ENCODE measurements around the gene SMARCC1. TPM values are rescaled to one million over a fixed set of nuclear protein-coding genes. Genes with fewer than 3 reads are reported as not detected.

The SMARCC1 gene
- total RNA-seq, 1 experiment from 2014 or later = 84.2 TPM

DNA sequence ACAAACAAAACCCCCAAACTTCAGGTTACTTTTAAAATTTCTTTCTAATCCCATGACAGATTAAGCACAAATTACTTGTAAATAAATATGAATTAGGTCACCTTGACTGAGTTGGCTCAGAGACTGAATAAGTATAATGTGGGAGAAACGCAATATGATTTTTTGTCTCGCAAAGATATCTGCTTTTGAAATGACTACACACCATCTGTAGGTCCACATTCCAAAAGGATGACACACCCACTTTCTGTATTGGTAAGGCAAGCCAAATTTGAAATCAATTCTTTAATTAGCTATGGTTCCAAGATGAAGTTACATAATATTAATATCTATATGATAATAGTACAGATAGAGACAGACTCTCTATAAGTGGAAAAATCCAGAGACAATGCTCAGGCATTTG, 136.1 kb downstream of the SMARCC1 start:
- no peaks in the 10 kb centered on the region for H3K4me1 ChIP-seq (ENCODE audit: control insufficient read depth, insufficient read depth, low read length)
- no peak overlapping the region for H3K27ac ChIP-seq (ENCODE audit: low read length)
- intact Hi-C loops (cut with micrococcal nuclease; ENCODE audit: unreplicated experiment) = no loop called here
- no peak for ATAC-seq
- no peaks in the 10 kb centered on the region for H3K27me3 ChIP-seq (ENCODE audit: control insufficient read depth, insufficient read depth, low read length)
- H3K9me3 ChIP-seq (ENCODE audit: control insufficient read depth, insufficient read depth, low read depth, low read length) = no peaks in the 10 kb centered on the region
- POLR2A ChIA-PET = no interaction called here
- in situ Hi-C loops (cut with HindIII; ENCODE audit: low pct_unique_long_range_greater_than_20kb, low sequenced_read_pairs) = no loop called here
- BruUV-seq (replicated peaks) = no TSS peak
- no peak for DNase-seq (ENCODE audit: low read depth, low spot score)
- H3K4me3 ChIP-seq (ENCODE audit: low read depth in 2 of 2, low read length in 2 of 2) = no peak overlapping the region
- CTCF ChIA-PET = no interaction called here
- TF ChIP-seq TCF7L2 (IDR thresholded peaks at IDR 0.05; ENCODE audit: low read depth, low read length) (no peak), POLR2AphosphoS5 (IDR thresholded peaks at IDR 0.05; ENCODE audit: low read depth, low read length) (no peak), SIN3A (IDR thresholded peaks at IDR 0.05; ENCODE audit: borderline replicate concordance, insufficient read depth, low read depth, low read length) (no peak)
- TF ChIP-seq, protein P1, sequence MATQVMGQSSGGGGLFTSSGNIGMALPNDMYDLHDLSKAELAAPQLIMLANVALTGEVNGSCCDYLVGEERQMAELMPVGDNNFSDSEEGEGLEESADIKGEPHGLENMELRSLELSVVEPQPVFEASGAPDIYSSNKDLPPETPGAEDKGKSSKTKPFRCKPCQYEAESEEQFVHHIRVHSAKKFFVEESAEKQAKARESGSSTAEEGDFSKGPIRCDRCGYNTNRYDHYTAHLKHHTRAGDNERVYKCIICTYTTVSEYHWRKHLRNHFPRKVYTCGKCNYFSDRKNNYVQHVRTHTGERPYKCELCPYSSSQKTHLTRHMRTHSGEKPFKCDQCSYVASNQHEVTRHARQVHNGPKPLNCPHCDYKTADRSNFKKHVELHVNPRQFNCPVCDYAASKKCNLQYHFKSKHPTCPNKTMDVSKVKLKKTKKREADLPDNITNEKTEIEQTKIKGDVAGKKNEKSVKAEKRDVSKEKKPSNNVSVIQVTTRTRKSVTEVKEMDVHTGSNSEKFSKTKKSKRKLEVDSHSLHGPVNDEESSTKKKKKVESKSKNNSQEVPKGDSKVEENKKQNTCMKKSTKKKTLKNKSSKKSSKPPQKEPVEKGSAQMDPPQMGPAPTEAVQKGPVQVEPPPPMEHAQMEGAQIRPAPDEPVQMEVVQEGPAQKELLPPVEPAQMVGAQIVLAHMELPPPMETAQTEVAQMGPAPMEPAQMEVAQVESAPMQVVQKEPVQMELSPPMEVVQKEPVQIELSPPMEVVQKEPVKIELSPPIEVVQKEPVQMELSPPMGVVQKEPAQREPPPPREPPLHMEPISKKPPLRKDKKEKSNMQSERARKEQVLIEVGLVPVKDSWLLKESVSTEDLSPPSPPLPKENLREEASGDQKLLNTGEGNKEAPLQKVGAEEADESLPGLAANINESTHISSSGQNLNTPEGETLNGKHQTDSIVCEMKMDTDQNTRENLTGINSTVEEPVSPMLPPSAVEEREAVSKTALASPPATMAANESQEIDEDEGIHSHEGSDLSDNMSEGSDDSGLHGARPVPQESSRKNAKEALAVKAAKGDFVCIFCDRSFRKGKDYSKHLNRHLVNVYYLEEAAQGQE (IDR thresholded peaks at IDR 0.05; ENCODE audit: insufficient read depth in 1 of 2, low read depth in 2 of 2, low read length in 1 of 2) = no peak
- TF ChIP-seq, protein P2, sequence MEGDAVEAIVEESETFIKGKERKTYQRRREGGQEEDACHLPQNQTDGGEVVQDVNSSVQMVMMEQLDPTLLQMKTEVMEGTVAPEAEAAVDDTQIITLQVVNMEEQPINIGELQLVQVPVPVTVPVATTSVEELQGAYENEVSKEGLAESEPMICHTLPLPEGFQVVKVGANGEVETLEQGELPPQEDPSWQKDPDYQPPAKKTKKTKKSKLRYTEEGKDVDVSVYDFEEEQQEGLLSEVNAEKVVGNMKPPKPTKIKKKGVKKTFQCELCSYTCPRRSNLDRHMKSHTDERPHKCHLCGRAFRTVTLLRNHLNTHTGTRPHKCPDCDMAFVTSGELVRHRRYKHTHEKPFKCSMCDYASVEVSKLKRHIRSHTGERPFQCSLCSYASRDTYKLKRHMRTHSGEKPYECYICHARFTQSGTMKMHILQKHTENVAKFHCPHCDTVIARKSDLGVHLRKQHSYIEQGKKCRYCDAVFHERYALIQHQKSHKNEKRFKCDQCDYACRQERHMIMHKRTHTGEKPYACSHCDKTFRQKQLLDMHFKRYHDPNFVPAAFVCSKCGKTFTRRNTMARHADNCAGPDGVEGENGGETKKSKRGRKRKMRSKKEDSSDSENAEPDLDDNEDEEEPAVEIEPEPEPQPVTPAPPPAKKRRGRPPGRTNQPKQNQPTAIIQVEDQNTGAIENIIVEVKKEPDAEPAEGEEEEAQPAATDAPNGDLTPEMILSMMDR (IDR thresholded peaks at IDR 0.05) = no peak
- no peaks in the 10 kb centered on the region; the same call in 1 of the 2 replicates for H3K36me3 ChIP-seq (ENCODE audit: control insufficient read depth, insufficient read depth, low read length)

DNA sequence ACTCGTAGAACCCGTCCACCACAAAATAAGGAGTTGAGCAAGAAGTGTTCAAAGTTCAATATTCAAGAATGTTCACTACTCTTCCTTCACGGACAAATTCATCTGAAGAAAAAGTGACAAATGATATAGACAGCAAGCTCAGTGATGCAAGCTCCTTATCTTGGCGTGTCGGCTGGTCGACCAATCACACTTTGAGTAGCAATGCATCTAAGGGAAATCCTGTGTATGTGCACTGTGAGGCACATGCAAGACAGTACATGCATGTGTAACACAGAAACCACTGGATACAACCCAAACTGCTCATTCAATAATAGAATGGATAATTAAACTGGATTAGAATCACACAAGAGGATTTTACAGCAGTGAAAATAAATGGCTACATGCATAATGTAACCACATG, 138.6 kb downstream of the SMARCC1 start:
- TF ChIP-seq, protein P2 (IDR thresholded peaks at IDR 0.05) = no peak
- TF ChIP-seq POLR2AphosphoS5 (IDR thresholded peaks at IDR 0.05; ENCODE audit: low read depth, low read length) (no peak), SIN3A (IDR thresholded peaks at IDR 0.05; ENCODE audit: borderline replicate concordance, insufficient read depth, low read depth, low read length) (no peak), TCF7L2 (IDR thresholded peaks at IDR 0.05; ENCODE audit: low read depth, low read length) (no peak)
- TF ChIP-seq, protein P1 (IDR thresholded peaks at IDR 0.05; ENCODE audit: insufficient read depth in 1 of 2, low read depth in 2 of 2, low read length in 1 of 2) = no peak
- intact Hi-C loops (cut with micrococcal nuclease; ENCODE audit: unreplicated experiment) (no loop called here), in situ Hi-C loops (cut with HindIII; ENCODE audit: low pct_unique_long_range_greater_than_20kb, low sequenced_read_pairs) (no loop called here)
- H3K4me1 ChIP-seq (ENCODE audit: control insufficient read depth, insufficient read depth, low read length) = no peaks in the 10 kb centered on the region
- ChIA-PET CTCF (no interaction called here), POLR2A (no interaction called here)
- no peak overlapping the region for H3K4me3 ChIP-seq (ENCODE audit: low read depth in 2 of 2, low read length in 2 of 2)
- BruUV-seq (replicated peaks) = no TSS peak
- DNase-seq (ENCODE audit: low read depth, low spot score) (no peak), ATAC-seq (no peak)
- no peaks in the 10 kb centered on the region for H3K27me3 ChIP-seq (ENCODE audit: control insufficient read depth, insufficient read depth, low read length)
- peaks cover 2% of the 10 kb centered on the region; the same call in 1 of the 2 replicates for H3K36me3 ChIP-seq (ENCODE audit: control insufficient read depth, insufficient read depth, low read length)
- H3K9me3 ChIP-seq (ENCODE audit: control insufficient read depth, insufficient read depth, low read depth, low read length) = no peaks in the 10 kb centered on the region
- no peak overlapping the region for H3K27ac ChIP-seq (ENCODE audit: low read length)

Measured in Panc1 (cell line).